GM18507 (cell line): ENCODE measurements around the gene SEMG2.

Experiments used
- DNase-seq: peaks from one replicate; pipeline ENCODE4 v3.0.0; 2011; ENCODE audit warnings: low read depth; ENCODE audit not compliant: insufficient read length; ENCODE audit errors: extremely low spot score
- FAIRE-seq: peaks from 2 replicates; lab custom pipeline; 2011; peaks lifted over from hg19 to GRCh38; lab: Jason Lieb, UNC

The SEMG2 gene, protein sequence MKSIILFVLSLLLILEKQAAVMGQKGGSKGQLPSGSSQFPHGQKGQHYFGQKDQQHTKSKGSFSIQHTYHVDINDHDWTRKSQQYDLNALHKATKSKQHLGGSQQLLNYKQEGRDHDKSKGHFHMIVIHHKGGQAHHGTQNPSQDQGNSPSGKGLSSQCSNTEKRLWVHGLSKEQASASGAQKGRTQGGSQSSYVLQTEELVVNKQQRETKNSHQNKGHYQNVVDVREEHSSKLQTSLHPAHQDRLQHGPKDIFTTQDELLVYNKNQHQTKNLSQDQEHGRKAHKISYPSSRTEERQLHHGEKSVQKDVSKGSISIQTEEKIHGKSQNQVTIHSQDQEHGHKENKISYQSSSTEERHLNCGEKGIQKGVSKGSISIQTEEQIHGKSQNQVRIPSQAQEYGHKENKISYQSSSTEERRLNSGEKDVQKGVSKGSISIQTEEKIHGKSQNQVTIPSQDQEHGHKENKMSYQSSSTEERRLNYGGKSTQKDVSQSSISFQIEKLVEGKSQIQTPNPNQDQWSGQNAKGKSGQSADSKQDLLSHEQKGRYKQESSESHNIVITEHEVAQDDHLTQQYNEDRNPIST

GRCh38 chr20:45221076-45221475 is at the start of gene SEMG2:
TSS of gene SEMG2 (plus strand) at chr20:45221373. CDS start at chr20:45221390, 17 bp downstream.
- DNase-seq (no peak), FAIRE-seq (no peak)

DNA sequence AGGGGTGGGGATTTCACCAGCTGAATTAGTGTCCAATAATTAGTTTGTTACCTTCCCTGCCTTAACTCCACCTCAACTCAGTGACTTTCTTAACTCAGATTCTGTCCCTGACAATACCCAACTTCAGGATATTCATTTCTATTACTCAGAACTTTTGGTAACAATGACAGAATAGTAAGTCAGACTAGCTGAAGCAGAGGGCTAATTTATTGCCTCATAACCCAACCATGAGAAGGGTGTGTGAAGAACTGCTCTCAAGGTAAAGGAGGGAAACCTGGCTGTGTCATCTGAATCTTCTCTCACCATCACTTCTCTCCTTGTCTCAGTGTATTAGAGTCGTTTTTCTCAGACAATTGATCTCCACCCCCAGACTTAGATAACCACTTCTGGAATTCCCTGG is 47.7 kb upstream of the SEMG2 start:
- no peak for DNase-seq
- no peak for FAIRE-seq

GRCh38 chr20:45174434-45175364 is 46.5 kb upstream of the SEMG2 start, which contains the start of gene PI3:
TSS of gene PI3 (plus strand) at chr20:45174902. CDS start at chr20:45174923, 21 bp downstream.
- DNase-seq (no peak), FAIRE-seq (no peak)

DNA sequence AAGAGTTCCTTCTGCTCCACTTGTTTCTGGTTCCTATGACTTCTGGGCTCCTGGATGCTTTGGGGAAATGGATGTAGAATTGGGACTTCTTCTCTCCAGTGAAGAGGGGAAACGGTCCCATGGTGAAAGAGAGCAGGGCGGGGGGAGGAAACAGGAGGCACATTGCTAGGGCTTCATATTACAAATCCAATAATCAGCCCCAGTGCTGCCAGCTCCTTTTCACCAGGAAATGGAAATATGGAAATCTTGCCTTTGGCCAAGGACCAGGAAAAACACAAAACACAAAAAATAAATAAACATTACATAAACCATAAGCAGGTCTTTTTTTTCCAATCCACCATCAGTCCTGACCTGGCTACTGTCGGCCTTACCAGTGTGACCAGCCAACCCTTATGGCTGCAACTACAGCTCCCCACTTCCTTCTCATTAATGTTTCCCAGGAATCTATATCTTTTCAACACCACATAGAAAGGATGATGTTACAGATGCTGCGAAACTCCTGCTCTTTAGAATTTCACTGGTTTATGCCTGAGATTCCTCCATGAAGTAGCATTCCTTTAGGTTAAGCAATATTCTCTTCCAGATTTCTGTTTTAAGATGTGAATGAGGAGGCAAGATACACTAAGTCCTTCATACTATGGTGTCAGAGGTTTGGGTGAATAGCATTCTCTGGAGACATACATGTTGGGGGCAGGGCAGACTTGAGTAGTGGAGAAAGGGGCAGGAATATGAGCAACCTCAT is 44.5 kb upstream of the SEMG2 start:
- DNase-seq: no peak
- FAIRE-seq: no peak

DNA sequence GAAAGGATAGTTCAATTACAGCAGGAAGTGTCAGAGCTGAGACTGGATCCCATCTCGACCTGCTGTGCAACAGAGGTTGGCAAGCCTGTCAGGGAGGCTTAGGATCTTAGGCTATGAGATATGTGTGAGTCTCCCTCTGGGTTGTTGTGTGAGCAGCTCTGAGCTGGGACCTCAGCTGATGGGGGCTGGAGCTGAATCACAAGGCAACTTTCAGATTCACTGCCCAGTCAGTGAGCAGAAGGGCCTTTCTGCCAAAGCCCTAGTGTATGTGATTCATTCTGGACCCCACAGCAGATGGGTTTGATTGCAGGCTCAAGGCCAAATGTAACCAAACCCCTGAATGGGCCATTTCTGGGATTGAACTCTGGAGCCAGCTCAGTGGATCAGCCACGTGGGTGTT is 42.0 kb upstream of the SEMG2 start:
- FAIRE-seq (no peak), DNase-seq (no peak)

GRCh38 chr20:45181639-45182038 is 39.5 kb upstream of the SEMG2 start:
- DNase-seq (no peak), FAIRE-seq (no peak)

DNA sequence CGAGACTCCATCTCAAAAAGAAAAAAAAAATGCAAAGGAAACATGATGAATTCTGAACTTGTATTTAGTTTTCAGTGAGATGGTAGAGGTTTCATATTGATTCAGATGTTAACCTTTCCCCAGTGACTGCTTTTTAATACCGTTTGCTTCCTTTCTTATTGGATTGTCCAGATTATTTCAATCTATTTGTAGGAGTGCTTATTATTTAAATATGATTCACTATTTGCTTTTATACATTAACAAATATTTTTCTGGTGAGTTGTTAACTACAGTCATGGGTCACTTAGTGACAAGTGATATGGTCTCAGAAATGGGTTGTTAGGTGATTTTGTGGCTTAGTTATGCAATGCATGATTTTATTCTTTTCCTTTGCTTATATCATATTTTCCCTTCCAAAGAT is 38.1 kb upstream of the SEMG2 start:
- FAIRE-seq (no peak), DNase-seq (no peak)

DNA sequence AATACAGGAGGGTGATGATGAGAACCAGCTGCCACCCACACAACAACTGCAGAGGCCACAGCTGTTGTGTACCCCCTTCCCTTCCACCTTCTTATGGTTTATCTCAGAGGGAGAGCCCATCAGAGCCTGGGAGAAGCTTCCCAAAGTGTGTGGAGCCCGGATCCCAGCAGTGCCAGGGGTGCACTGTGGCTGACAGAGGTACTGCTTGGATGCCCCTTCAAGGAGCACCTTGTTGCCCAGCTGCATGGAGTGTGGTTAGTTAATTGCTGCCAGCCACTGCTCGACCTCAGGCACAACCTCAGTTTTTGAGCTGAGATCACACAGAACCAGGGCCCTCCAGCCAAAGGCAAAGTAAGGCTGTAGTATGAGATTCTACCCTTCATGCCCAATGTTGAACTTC is 33.5 kb upstream of the SEMG2 start:
- DNase-seq (no peak), FAIRE-seq (no peak)

GRCh38 chr20:45189067-45189609 is 32.0 kb upstream of the SEMG2 start:
- no peak for DNase-seq
- no peak for FAIRE-seq

GRCh38 chr20:45189861-45190260 is 31.3 kb upstream of the SEMG2 start:
- DNase-seq: no peak
- FAIRE-seq: no peak

DNA sequence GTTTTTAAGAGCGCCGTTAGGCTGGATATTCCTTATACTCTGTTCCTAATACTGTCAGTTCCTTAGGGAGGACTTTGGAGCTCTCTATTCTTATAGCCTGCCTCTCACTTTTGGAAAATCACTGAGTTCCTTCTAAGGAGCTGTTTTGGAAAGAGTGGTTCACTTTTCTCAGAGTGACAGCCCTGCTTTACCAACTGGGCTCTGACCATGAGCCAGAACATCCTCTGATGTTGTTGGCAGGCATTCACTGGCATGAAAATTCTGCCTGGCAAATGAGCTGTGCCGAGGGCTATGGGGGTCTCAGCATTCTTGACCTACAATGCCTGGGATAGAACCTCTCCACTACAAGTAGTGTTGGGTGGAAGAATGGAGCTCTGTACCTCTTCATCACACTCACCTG is 29.2 kb upstream of the SEMG2 start:
- DNase-seq (no peak), FAIRE-seq (no peak)

GRCh38 chr20:45193331-45193730 is 27.8 kb upstream of the SEMG2 start:
- FAIRE-seq: no peak
- DNase-seq: no peak

- FAIRE-seq (no peak), DNase-seq (no peak)
Measured at GRCh38 chr20:45206725-45207124, 14.4 kb upstream of the SEMG2 start, which contains the start of gene SEMG1. TSS of gene SEMG1 (plus strand) at chr20:45207033. CDS start at chr20:45207054, 21 bp downstream.

- FAIRE-seq (no peak), DNase-seq (no peak)
Measured at GRCh38 chr20:45209924-45210323, 11.2 kb upstream of the SEMG2 start.

GRCh38 chr20:45211569-45212474 is 9.4 kb upstream of the SEMG2 start:
- FAIRE-seq (no peak), DNase-seq (no peak)

DNA sequence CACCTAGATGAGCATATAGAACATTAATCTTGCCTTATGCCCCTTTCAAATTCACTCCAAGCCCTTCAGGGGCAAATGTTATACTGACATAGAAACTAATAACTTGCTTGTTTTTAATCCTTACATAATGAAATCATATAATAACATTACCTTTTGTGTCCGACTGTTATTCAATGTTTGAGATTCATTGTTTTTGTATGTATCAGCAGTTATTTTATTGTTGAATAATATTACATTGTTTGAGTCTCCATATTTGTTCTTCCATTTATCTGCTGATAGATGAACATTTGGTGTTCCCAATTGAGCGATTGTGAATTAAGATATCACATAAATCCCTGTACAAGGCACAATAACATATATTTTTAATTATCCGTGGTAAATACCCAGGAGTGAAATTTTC is 8.3 kb upstream of the SEMG2 start:
- DNase-seq: no peak
- no peak for FAIRE-seq

GRCh38 chr20:45218124-45218523 is 3.0 kb upstream of the SEMG2 start:
- FAIRE-seq: no peak
- no peak for DNase-seq

- no peak for FAIRE-seq
- no peak for DNase-seq
Measured at GRCh38 chr20:45218636-45219035, 2.5 kb upstream of the SEMG2 start.
